ENCODE measurements around the gene GET3. TPM values are rescaled to one million over a fixed set of nuclear protein-coding genes. Genes with fewer than 3 reads are reported as not detected.

GET3 gene
- total and polyA plus RNA-seq, 9 donors: 26.2 to 68.1 (median 47.7) TPM

DNA sequence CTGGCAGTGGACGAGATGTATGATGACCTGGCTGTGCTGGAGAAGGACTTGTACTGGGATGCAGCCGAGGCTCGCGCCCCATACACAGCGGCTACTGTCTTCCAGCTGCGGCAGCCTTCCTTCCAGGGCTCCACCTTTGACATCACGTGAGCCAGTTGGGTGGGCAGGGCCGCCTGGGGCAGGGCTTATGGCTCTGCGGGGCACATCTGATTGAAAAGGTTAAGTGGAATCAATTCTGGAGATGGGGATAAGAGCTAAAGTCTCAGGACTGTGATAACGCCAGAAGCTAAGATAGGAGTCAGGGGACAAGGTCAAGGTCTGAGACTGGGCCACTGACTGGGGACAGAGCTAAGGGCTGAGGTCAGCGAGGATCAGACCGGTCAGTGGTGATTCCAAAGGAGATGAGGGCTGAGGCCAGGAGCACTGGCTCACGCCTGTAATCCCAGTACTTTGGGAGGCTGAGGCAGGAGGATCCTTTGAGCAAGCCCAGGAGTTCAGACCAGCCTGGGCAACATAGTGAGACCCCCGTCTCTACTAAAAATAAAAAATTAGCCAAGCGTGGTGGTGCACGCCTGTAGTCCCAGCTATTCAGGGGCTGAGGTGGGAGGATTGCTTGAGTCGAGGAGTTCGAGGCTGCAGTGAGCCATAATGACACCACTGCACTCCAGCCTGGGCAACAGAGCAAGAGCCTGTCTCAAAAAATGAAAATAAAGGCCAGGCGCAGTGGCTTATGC is 19.0 kb downstream of the GET3 start:
- WGBS, 3 donors: 83 to 85% (median 84%) methylated on average over 19 of the region's 19 CpGs
- Histone ChIP-seq H3K9me3 (no peaks in the 10 kb centered on the region), H3K36me3 (no peaks in the 10 kb centered on the region), H3K4me1 (ENCODE audit: insufficient read depth) (peaks cover 3% of the 10 kb centered on the region), H3K27me3 (no peaks in the 10 kb centered on the region), H3K4me3 (no peak overlapping the region), H3K27ac (no peak overlapping the region)
- TF ChIP-seq EP300 (IDR thresholded peaks at IDR 0.05): no peak
- TF ChIP-seq POLR2A (IDR thresholded peaks at IDR 0.05): no peak
- TF ChIP-seq, protein P1, sequence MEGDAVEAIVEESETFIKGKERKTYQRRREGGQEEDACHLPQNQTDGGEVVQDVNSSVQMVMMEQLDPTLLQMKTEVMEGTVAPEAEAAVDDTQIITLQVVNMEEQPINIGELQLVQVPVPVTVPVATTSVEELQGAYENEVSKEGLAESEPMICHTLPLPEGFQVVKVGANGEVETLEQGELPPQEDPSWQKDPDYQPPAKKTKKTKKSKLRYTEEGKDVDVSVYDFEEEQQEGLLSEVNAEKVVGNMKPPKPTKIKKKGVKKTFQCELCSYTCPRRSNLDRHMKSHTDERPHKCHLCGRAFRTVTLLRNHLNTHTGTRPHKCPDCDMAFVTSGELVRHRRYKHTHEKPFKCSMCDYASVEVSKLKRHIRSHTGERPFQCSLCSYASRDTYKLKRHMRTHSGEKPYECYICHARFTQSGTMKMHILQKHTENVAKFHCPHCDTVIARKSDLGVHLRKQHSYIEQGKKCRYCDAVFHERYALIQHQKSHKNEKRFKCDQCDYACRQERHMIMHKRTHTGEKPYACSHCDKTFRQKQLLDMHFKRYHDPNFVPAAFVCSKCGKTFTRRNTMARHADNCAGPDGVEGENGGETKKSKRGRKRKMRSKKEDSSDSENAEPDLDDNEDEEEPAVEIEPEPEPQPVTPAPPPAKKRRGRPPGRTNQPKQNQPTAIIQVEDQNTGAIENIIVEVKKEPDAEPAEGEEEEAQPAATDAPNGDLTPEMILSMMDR (IDR thresholded peaks at IDR 0.05): no peak
- intact Hi-C loops (cut with DNase I): no loop called here
- DNase-seq: no peak

DNA sequence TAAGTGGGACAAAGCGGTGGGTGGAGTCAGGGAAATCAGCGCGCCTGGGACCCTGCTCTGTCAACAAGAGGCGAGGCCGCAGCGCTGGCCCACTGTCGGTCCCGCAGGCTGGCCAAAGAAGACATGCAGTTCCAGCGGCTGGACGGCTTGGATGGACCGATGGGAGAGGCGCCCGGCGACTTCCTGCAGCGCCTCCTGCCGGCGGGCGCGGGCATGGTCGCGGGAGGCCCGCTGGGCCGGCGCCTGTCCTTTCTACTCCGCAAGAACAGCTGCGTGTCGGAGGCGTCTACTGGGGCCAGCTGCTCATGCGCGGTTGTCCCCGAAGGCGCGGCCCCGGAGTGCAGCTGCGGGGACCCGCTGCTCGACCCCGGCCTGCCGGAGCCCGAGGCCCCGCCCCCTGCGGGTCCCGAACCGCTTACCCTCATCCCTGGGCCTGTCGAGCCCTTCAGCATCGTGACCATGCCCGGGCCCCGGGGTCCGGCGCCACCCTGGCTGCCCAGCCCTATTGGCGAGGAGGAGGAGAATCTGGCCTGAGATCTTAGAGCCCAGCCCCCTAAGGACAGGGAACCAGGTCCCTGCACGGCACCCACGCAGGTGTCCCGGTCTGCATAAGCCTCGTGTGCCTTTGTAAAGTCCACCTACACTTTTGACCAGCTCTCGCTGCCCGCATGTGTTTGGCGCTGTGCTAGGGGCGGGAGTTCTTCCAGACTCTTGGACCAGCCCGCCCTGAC is 20.4 kb downstream of the GET3 start:
- WGBS, 3 donors: 2 to 7% (median 3%) methylated on average over 40 to 60 of the region's 60 CpGs
- Histone ChIP-seq H3K4me3 (no peak overlapping the region), H3K4me1 (ENCODE audit: insufficient read depth) (peaks cover 3% of the 10 kb centered on the region), H3K27ac (peak overlapping the region in 1 of 2 donors; percentile 57), H3K9me3 (no peaks in the 10 kb centered on the region), H3K36me3 (no peaks in the 10 kb centered on the region), H3K27me3 (no peaks in the 10 kb centered on the region)
- TF ChIP-seq, protein P1 (IDR thresholded peaks at IDR 0.05): peak; percentile 36 to 78 (median 73)
- TF ChIP-seq POLR2A (IDR thresholded peaks at IDR 0.05): no peak
- DNase-seq: peak; percentile 51 to 84 (median 66)
- intact Hi-C loops (cut with DNase I): no loop called here

DNA sequence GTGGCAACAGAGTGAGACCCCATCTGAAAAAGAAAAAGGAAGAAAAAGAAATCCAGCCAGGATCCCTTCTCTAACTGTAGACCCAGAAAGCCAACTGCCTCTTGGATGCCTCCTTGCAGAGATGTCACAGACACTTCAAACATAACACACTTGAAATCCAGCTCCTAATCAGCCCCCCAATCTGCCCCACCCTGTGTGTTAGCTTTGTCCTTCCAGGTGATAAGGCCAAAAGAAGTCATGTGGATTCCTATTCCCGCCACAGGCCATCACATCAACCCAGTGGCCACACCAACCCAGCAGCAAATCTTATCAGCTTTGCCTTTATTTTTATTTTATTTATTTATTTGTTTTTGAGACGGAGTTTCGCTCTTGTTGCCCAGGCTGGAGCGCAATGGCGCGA is 22.4 kb downstream of the GET3 start:
- Histone ChIP-seq H3K27me3 (no peaks in the 10 kb centered on the region), H3K36me3 (no peaks in the 10 kb centered on the region), H3K27ac (no peak overlapping the region), H3K9me3 (no peaks in the 10 kb centered on the region), H3K4me3 (no peak overlapping the region), H3K4me1 (ENCODE audit: insufficient read depth) (peaks cover 3% of the 10 kb centered on the region)
- DNase-seq: no peak
- 85 to 94% (median 89%) methylated on average over 6 of the region's 6 CpGs for WGBS, 3 donors
- intact Hi-C loops (cut with DNase I): loop anchor here in 1 of 4 donors (5.0 kb wide), 2 partner anchors 38 to 88 kb away; no protein-coding TSS in a partner anchor
- TF ChIP-seq EP300 (IDR thresholded peaks at IDR 0.05) (no peak), POLR2A (IDR thresholded peaks at IDR 0.05) (no peak)
- TF ChIP-seq, protein P1 (IDR thresholded peaks at IDR 0.05): no peak

DNA sequence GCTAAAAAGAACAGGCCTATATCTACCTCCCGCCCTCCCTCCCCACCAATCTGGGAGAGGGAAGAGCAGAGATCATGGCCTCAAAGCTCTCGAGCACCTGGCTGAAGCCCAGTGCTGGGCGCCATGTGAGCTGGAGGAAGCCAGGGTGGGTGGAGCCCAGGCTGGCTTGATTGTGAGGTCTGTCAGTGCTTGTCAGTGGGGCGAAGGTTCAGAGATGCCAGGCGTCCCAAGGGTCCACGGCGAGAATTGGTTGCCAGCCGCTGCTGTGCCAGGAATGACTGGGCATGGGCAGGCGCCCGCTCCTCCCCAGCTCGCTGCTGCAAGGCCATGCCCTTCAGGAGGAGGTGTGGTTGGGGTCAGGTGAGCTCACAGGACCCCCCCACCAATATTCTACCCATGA is 25.8 kb downstream of the GET3 start:
- no peak for DNase-seq
- H3K27me3 ChIP-seq: no peaks in the 10 kb centered on the region
- TF ChIP-seq, protein P1 (IDR thresholded peaks at IDR 0.05): no peak
- TF ChIP-seq POLR2A (IDR thresholded peaks at IDR 0.05) (no peak), EP300 (IDR thresholded peaks at IDR 0.05) (no peak)
- intact Hi-C loops (cut with DNase I): loop anchor here in 1 of 4 donors (5.0 kb wide), 2 partner anchors 34 to 84 kb away; no protein-coding TSS in a partner anchor
- no peak overlapping the region for H3K4me3 ChIP-seq
- H3K9me3 ChIP-seq: no peaks in the 10 kb centered on the region
- no peak overlapping the region for H3K27ac ChIP-seq
- WGBS, 3 donors: 89 to 91% (median 89%) methylated on average over 11 of the region's 11 CpGs
- no peaks in the 10 kb centered on the region for H3K36me3 ChIP-seq
- H3K4me1 ChIP-seq (ENCODE audit: insufficient read depth): no peaks in the 10 kb centered on the region

All from ovary (tissue), 9 donors.